GM12872 (cell line): ENCODE measurements around the gene ANKRD11.

Experiments used
- TF ChIP-seq, protein P1 (sequence below): IDR thresholded peaks from 3 replicates; pipeline ENCODE4 v1.5.1; 2011; ENCODE audit warnings: low read depth, mild to moderate bottlenecking, low read length, moderate library complexity; ENCODE audit not compliant: insufficient read depth

The ANKRD11 gene

GRCh38 chr16:89314854-89315253 lies 175.5 kb downstream of the ANKRD11 start:
- TF ChIP-seq, protein P1, sequence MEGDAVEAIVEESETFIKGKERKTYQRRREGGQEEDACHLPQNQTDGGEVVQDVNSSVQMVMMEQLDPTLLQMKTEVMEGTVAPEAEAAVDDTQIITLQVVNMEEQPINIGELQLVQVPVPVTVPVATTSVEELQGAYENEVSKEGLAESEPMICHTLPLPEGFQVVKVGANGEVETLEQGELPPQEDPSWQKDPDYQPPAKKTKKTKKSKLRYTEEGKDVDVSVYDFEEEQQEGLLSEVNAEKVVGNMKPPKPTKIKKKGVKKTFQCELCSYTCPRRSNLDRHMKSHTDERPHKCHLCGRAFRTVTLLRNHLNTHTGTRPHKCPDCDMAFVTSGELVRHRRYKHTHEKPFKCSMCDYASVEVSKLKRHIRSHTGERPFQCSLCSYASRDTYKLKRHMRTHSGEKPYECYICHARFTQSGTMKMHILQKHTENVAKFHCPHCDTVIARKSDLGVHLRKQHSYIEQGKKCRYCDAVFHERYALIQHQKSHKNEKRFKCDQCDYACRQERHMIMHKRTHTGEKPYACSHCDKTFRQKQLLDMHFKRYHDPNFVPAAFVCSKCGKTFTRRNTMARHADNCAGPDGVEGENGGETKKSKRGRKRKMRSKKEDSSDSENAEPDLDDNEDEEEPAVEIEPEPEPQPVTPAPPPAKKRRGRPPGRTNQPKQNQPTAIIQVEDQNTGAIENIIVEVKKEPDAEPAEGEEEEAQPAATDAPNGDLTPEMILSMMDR = no peak

- TF ChIP-seq, protein P1 = no peak
Measured at GRCh38 chr16:89314357-89314756, 176.0 kb downstream of the ANKRD11 start.

GRCh38 chr16:89313583-89313982 lies 176.8 kb downstream of the ANKRD11 start:
- TF ChIP-seq, protein P1 = no peak

GRCh38 chr16:89312598-89313299 lies 177.6 kb downstream of the ANKRD11 start:
- TF ChIP-seq, protein P1 = no peak

- TF ChIP-seq, protein P1 = no peak
Measured at GRCh38 chr16:89312194-89312593, 178.2 kb downstream of the ANKRD11 start.

DNA sequence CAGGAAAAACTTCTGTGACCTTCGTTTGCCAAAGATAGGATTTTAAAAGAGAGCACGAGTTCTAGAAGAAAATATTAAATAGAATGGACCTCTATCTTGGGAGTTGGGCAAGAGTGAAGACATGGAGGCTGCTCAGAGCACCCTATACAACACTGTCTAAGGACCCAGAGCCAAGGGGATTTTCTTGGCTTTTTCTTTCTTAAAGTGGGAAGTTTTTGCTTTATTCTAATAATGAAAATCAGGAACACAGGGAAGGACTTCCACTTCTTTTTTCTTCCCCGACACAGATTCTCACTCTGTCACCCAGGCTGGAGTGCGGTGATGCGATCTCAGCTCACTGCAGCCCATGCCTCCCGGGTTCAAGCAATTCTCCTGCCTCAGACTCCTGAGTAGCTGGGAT lies 178.7 kb downstream of the ANKRD11 start:
- TF ChIP-seq, protein P1 = no peak

DNA sequence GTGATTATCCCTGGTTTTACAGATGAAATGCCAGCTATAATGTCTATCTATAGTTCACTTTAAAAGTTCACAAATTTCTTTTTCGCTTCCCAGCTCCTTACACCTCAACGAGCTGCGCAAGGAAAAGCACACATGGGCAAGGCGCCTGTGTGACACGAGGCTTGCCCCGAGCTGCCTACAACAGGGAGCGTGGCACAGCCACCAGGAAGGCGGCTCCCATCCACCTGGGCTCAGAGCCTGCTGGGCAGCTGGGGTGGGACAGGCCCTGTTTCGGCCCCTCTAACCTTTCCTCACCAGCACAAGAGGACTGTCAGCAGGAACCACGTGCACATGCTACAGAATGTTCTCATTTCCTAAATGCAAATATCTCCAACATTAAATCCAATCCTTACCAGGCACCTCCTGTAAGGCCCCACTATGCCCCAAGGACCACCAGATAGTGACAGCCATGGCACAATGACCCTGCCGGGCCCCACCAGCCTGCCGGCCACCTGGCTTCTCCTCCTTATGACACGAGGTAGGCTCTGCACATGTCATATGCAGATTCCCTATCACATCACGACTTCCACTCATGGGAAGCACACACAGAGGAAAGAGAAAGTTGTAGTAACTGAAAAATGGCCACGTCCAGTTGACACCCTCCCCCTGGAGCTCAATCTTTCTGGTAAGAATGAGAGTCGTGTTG lies 180.8 kb downstream of the ANKRD11 start:
- TF ChIP-seq, protein P1 = no peak
